ENCODE data around the gene THTPA. TPM values are rescaled to one million over a fixed set of nuclear protein-coding genes. Genes with fewer than 3 reads are reported as not detected.

The THTPA gene
- total and polyA plus RNA-seq, 2 donors (not counting 1 experiment from before 2014, with no cell fraction given) = 17.0 to 21.4 TPM

GRCh38 chr14:23579739-23580138 lies 23.7 kb downstream of the THTPA start:
- no peak overlapping the region for H3K9ac ChIP-seq (ENCODE audit: low read length)
- ChIA-PET POLR2A (no interaction called here), CTCF (interaction anchor here (2.4 kb wide), 1 partner anchor 10 kb away, joined by 12 read pairs; no protein-coding TSS in a partner anchor)
- no peak overlapping the region for H3K27ac ChIP-seq (ENCODE audit: low read length in 2 of 2)
- intact Hi-C loops (cut with micrococcal nuclease) = no loop called here
- Mint-ChIP-seq H3K4me1 (peaks cover 16% of the 10 kb centered on the region), H3K4me3 (no peak overlapping the region), H3K27me3 (peaks cover 56% of the 10 kb centered on the region), H3K9me3 (ENCODE audit: insufficient read depth) (no peaks in the 10 kb centered on the region), H3K27ac (no peak overlapping the region)
- TF ChIP-seq CTCF (IDR thresholded peaks at IDR 0.05) = no peak
- no peak for TF ChIP-seq EZH2 (IDR thresholded peaks at IDR 0.05; ENCODE audit: borderline replicate concordance, insufficient read depth, low read depth, low read length, poor library complexity, severe bottlenecking)
- no peak overlapping the region for H2AFZ ChIP-seq (ENCODE audit: insufficient read depth, low read depth, low read length, poor library complexity, severe bottlenecking)
- no peak for ATAC-seq (ENCODE audit: low read depth)
- no peaks in the 10 kb centered on the region for H3K36me3 ChIP-seq (replicated peaks in 1 of 2; ENCODE audit: control extremely low read depth in 1 of 2, control insufficient read depth in 1 of 2, extremely low read depth in 1 of 2, insufficient read depth in 2 of 2, low read length in 1 of 2)
- H3K4me2 ChIP-seq (replicated peaks; ENCODE audit: low read depth, low read length, poor library complexity, severe bottlenecking) = no peak overlapping the region
- H4K20me1 ChIP-seq (ENCODE audit: control insufficient read depth, insufficient read depth, low read length, poor library complexity, severe bottlenecking) = no peaks in the 10 kb centered on the region
- H3K4me1 ChIP-seq (ENCODE audit: control insufficient read depth in 2 of 2, insufficient read depth in 2 of 2, low read length in 2 of 2) = peaks cover 20 to 27% of the 10 kb centered on the region in 2 donors
- no peak overlapping the region for H3K4me3 ChIP-seq (ENCODE audit: control extremely low read depth in 1 of 5, extremely low read depth in 1 of 5, insufficient read depth in 1 of 5, low read depth in 2 of 5, low read length in 4 of 5)
- no peaks in the 10 kb centered on the region for H3K79me2 ChIP-seq (ENCODE audit: control insufficient read depth, insufficient read depth, low read length)
- H3K9me3 ChIP-seq (ENCODE audit: control extremely low read depth in 1 of 3, control insufficient read depth in 2 of 3, insufficient read depth in 1 of 3, low read length in 2 of 3) = peaks cover 0 to 17% (median 0%) of the 10 kb centered on the region in 3 donors
- no peak for DNase-seq
- H3K27me3 ChIP-seq (replicated peaks in 1 of 4; ENCODE audit: control extremely low read depth in 1 of 4, control insufficient read depth in 3 of 4, insufficient read depth in 4 of 4, low read length in 3 of 4) = peaks cover 0 to 56% (median 26%) of the 10 kb centered on the region in 4 experiments

GRCh38 chr14:23580152-23580926 lies 24.3 kb downstream of the THTPA start:
- Mint-ChIP-seq H3K4me3 (no peak overlapping the region), H3K9me3 (ENCODE audit: insufficient read depth) (no peaks in the 10 kb centered on the region), H3K27me3 (peaks cover 50% of the 10 kb centered on the region), H3K4me1 (peaks cover 13% of the 10 kb centered on the region), H3K27ac (no peak overlapping the region)
- intact Hi-C loops (cut with micrococcal nuclease) = no loop called here
- no peak for ATAC-seq (ENCODE audit: low read depth)
- ChIA-PET CTCF (interaction anchor here (2.4 kb wide), 1 partner anchor 9 kb away, joined by 12 read pairs; no protein-coding TSS in a partner anchor), POLR2A (no interaction called here)
- Histone ChIP-seq H3K4me3 (ENCODE audit: control extremely low read depth in 1 of 5, extremely low read depth in 1 of 5, insufficient read depth in 1 of 5, low read depth in 2 of 5, low read length in 4 of 5) (no peak overlapping the region), H2AFZ (ENCODE audit: insufficient read depth, low read depth, low read length, poor library complexity, severe bottlenecking) (no peak overlapping the region), H3K4me2 (replicated peaks; ENCODE audit: low read depth, low read length, poor library complexity, severe bottlenecking) (no peak overlapping the region), H3K27ac (ENCODE audit: low read length in 2 of 2) (no peak overlapping the region), H4K20me1 (ENCODE audit: control insufficient read depth, insufficient read depth, low read length, poor library complexity, severe bottlenecking) (no peaks in the 10 kb centered on the region), H3K4me1 (ENCODE audit: control insufficient read depth in 2 of 2, insufficient read depth in 2 of 2, low read length in 2 of 2) (peaks cover 20 to 27% of the 10 kb centered on the region in 2 donors), H3K9me3 (ENCODE audit: control extremely low read depth in 1 of 3, control insufficient read depth in 2 of 3, insufficient read depth in 1 of 3, low read length in 2 of 3) (peaks cover 0 to 17% (median 0%) of the 10 kb centered on the region in 3 donors), H3K27me3 (replicated peaks in 1 of 4; ENCODE audit: control extremely low read depth in 1 of 4, control insufficient read depth in 3 of 4, insufficient read depth in 4 of 4, low read length in 3 of 4) (peaks cover 0 to 50% (median 21%) of the 10 kb centered on the region in 4 experiments), H3K36me3 (replicated peaks in 1 of 2; ENCODE audit: control extremely low read depth in 1 of 2, control insufficient read depth in 1 of 2, extremely low read depth in 1 of 2, insufficient read depth in 2 of 2, low read length in 1 of 2) (no peaks in the 10 kb centered on the region), H3K79me2 (ENCODE audit: control insufficient read depth, insufficient read depth, low read length) (no peaks in the 10 kb centered on the region), H3K9ac (ENCODE audit: low read length) (no peak overlapping the region)
- DNase-seq = no peak
- 95% methylated on average over 19 of the region's 24 CpGs for WGBS (ENCODE audit: insufficient coverage)
- TF ChIP-seq EZH2 (IDR thresholded peaks at IDR 0.05; ENCODE audit: borderline replicate concordance, insufficient read depth, low read depth, low read length, poor library complexity, severe bottlenecking) = no peak
- no peak for TF ChIP-seq CTCF (IDR thresholded peaks at IDR 0.05)
